ENCODE data around the gene VWA7. TPM values are rescaled to one million over a fixed set of nuclear protein-coding genes. Genes with fewer than 3 reads are reported as not detected.

VWA7 gene
- total RNA-seq, 2 donors from 2014 or later = 0.68 to 2.6 TPM

- ATAC-seq (no peak), DNase-seq (ENCODE audit: low spot score in 2 of 2) (no peak)
- Mint-ChIP-seq H3K27ac (peak overlapping the region in 1 of 2 donors; percentile 75), H3K36me3 (no peaks in the 10 kb centered on the region), H3K9me3 (no peaks in the 10 kb centered on the region)
These were observed 59.5 kb downstream of the VWA7 start for GRCh38 chr6:31717499-31718222.

Other genes with a start within 250 kb of the VWA7 start
- gene MCCD1, start 248.4 kb downstream of the VWA7 start, total RNA-seq = not detected
- gene DDX39B, start 235.3 kb downstream of the VWA7 start, total RNA-seq = 100 to 1,000 TPM; 569 to 658 TPM
- gene ATP6V1G2, start 230.7 kb downstream of the VWA7 start, total RNA-seq = 1 to 10 TPM; 4.1 to 7.4 TPM
- gene NFKBIL1, start 229.7 kb downstream of the VWA7 start, total RNA-seq = 10 to 100 TPM; 19.4 to 39.7 TPM
- gene LTA, start 205.0 kb downstream of the VWA7 start, total RNA-seq = 1,000 to 10,000 TPM in 1 of 2 donors, 100 to 1,000 TPM in 1; 266 to 1,366 TPM
- gene TNF, start 201.8 kb downstream of the VWA7 start, total RNA-seq = 100 to 1,000 TPM in 1 of 2 donors, 10 to 100 TPM in 1; 52.0 to 250 TPM
- gene LTB, start 194.9 kb downstream of the VWA7 start, total RNA-seq = 100 to 1,000 TPM in 1 of 2 donors, 10 to 100 TPM in 1; 89.3 to 294 TPM
- 10 to 100 TPM; 18.2 to 21.6 TPM for gene LST1, start 191.1 kb downstream of the VWA7 start, total RNA-seq
- 10 to 100 TPM; 12.7 to 17.2 TPM for gene NCR3, start 184.3 kb downstream of the VWA7 start, total RNA-seq
- gene AIF1, start 162.1 kb downstream of the VWA7 start, total RNA-seq = 100 to 1,000 TPM in 1 of 2 donors, 10 to 100 TPM in 1; 43.9 to 117 TPM
- gene PRRC2A, start 156.6 kb downstream of the VWA7 start, total RNA-seq = 100 to 1,000 TPM; 253 to 336 TPM
- gene BAG6, start 124.7 kb downstream of the VWA7 start, total RNA-seq = 100 to 1,000 TPM; 286 to 303 TPM
- gene APOM, start 121.4 kb downstream of the VWA7 start, total RNA-seq = 1 to 10 TPM; 2.6 to 2.7 TPM
- 10 to 100 TPM; 15.0 to 16.4 TPM for gene C6orf47, start 116.5 kb downstream of the VWA7 start, total RNA-seq
- gene GPANK1, start 112.3 kb downstream of the VWA7 start, total RNA-seq = 10 to 100 TPM; 36.2 to 39.0 TPM
- gene CSNK2B, start 111.2 kb downstream of the VWA7 start, total RNA-seq = 100 to 1,000 TPM; 242 to 251 TPM
- 10 to 100 TPM; 23.4 to 26.5 TPM for gene LY6G5B, start 107.4 kb downstream of the VWA7 start, total RNA-seq
- gene LY6G5C, start 96.3 kb downstream of the VWA7 start, total RNA-seq = 1 to 10 TPM; 1.8 to 4.1 TPM
- gene ABHD16A, start 74.0 kb downstream of the VWA7 start, total RNA-seq = 10 to 100 TPM; 33.1 to 46.8 TPM
- gene LY6G6F, start 70.5 kb downstream of the VWA7 start, total RNA-seq = not detected
- not detected for gene LY6G6D, start 62.0 kb downstream of the VWA7 start, total RNA-seq
- not detected for gene LY6G6C, start 55.6 kb downstream of the VWA7 start, total RNA-seq
- not detected for gene MPIG6B, start 54.0 kb downstream of the VWA7 start, total RNA-seq
- 10 to 100 TPM in 1 of 2 donors, 1 to 10 TPM in 1; 6.7 to 42.6 TPM for gene DDAH2, start 48.0 kb downstream of the VWA7 start, total RNA-seq
- gene CLIC1, start 40.8 kb downstream of the VWA7 start, total RNA-seq = 100 to 1,000 TPM; 440 to 455 TPM
- gene MSH5, start 37.3 kb downstream of the VWA7 start, total RNA-seq = 100 to 1,000 TPM; 116 to 158 TPM
- gene SAPCD1, start 14.7 kb downstream of the VWA7 start, total RNA-seq = 10 to 100 TPM; 13.3 to 21.3 TPM
- gene VARS1, start 18.4 kb upstream of the VWA7 start, total RNA-seq = 100 to 1,000 TPM in 1 of 2 donors, 10 to 100 TPM in 1; 57.7 to 127 TPM
- gene LSM2, start 29.6 kb upstream of the VWA7 start, total RNA-seq = 100 to 1,000 TPM; 150 to 173 TPM
- gene HSPA1L, start 38.0 kb upstream of the VWA7 start, total RNA-seq = 1 to 10 TPM; 2.3 to 2.8 TPM
- gene HSPA1A, start 38.2 kb upstream of the VWA7 start, total RNA-seq = 10 to 100 TPM; 55.1 to 79.8 TPM
- 100 to 1,000 TPM in 1 of 2 donors, 10 to 100 TPM in 1; 53.8 to 171 TPM for gene HSPA1B, start 50.4 kb upstream of the VWA7 start, total RNA-seq
- 10 to 100 TPM; 18.6 to 48.8 TPM for gene NEU1, start 85.5 kb upstream of the VWA7 start, total RNA-seq
- gene SLC44A4, start 101.7 kb upstream of the VWA7 start, total RNA-seq = under 1 TPM in 1 of 2 donors, not detected in 1; 0.29 TPM
- 10 to 100 TPM; 40.1 to 58.5 TPM for gene EHMT2, start 120.4 kb upstream of the VWA7 start, total RNA-seq
- 1 to 10 TPM; 1.3 to 2.4 TPM for gene ZBTB12, start 124.8 kb upstream of the VWA7 start, total RNA-seq
- gene C2, start 150.4 kb upstream of the VWA7 start, total RNA-seq = 1 to 10 TPM in 1 of 2 donors, under 1 TPM in 1; 0.53 to 5.2 TPM
- gene CFB, start 168.8 kb upstream of the VWA7 start, total RNA-seq = 1 to 10 TPM; 1.9 to 3.6 TPM
- gene NELFE, start 181.6 kb upstream of the VWA7 start, total RNA-seq = 10 to 100 TPM; 69.7 to 70.9 TPM
- 100 to 1,000 TPM in 1 of 2 donors, 10 to 100 TPM in 1; 91.8 to 115 TPM for gene SKIC2, start 181.8 kb upstream of the VWA7 start, total RNA-seq
- gene DXO, start 194.8 kb upstream of the VWA7 start, total RNA-seq = 10 to 100 TPM; 16.2 to 18.5 TPM
- 1 to 10 TPM; 4.1 to 8.1 TPM for gene C4A, start 204.7 kb upstream of the VWA7 start, total RNA-seq
- 1 to 10 TPM; 3.9 to 5.2 TPM for gene C4B, start 237.5 kb upstream of the VWA7 start, total RNA-seq